H1 (cell line): Measurements from ENCODE around the gene RNF39. TPM values are rescaled to one million over a fixed set of nuclear protein-coding genes. Genes with fewer than 3 reads are reported as not detected.

Source experiments
- CREB1 ChIP-seq: IDR thresholded peaks from 2 replicates; pipeline ENCODE4 v1.6.1; 2012; ENCODE audit warnings: inconsistent platforms
- EGR1 ChIP-seq: IDR thresholded peaks from 2 replicates; pipeline ENCODE4 v1.6.1; 2011; ENCODE audit warnings: low read depth, low read length, borderline replicate concordance
- FOSL1 ChIP-seq: IDR thresholded peaks from 2 replicates; pipeline ENCODE4 v1.6.1; 2011; ENCODE audit warnings: mild to moderate bottlenecking, low read depth, low read length, moderate library complexity; ENCODE audit not compliant: insufficient read depth
- HDAC2 ChIP-seq, 2 experiments: fragments of 300-600 bp in 1 of 2; sonication (generic) in 1 of 2; IDR thresholded peaks; 2 replicates each; pipeline ENCODE4 v1.6.1; 2011 to 2012; ENCODE audit warnings: low read depth in 2 of 2, low read length in 2 of 2, mild to moderate bottlenecking in 2 of 2, moderate library complexity in 2 of 2, borderline replicate concordance in 1 of 2, inconsistent platforms in 1 of 2
- KDM4A ChIP-seq: IDR thresholded peaks from one replicate; pipeline ENCODE4 v1.7.1; 2012; ENCODE audit warnings: low read depth, mild to moderate bottlenecking, moderate library complexity, low read length, inconsistent platforms; ENCODE audit not compliant: severe bottlenecking
- polyA plus RNA-seq, 7 experiments: library from polyadenylated mRNA; depleted of rRNA in 3 of 7; stranded (reverse) in 5 of 7; unstranded in 2 of 7; fragments of >200 nt in 5 of 7; fragments of 200-250 nt in 2 of 7; gene quantifications; 1 replicate in 5 of 7; 2 replicates in 1 of 7; 4 replicates in 1 of 7; pipeline versions ENCODE4 v1.2.1 to v1.2.3, GENCODE V29; 2011 to 2013; ENCODE audit warnings: missing spikeins in 2 of 7, mixed read lengths in 2 of 7
- total RNA-seq: library from RNA; stranded (reverse); fragmentation: NEBNext Ultra II Directional; extraction: Animal tissue kit (Norgen Biotek cat#: 25700); gene quantifications from 2 replicates; pipeline ENCODE4 v1.2.1, GENCODE V29; 2021
- TF ChIP-seq, protein P1 (sequence below), 3 experiments: IDR thresholded peaks; 1 replicate in 2 of 3; 2 replicates in 1 of 3; pipeline versions ENCODE4 v1.5.1 to v1.6.1; 2011; ENCODE audit warnings: low read length in 3 of 3, mild to moderate bottlenecking in 3 of 3, inconsistent platforms in 2 of 3, low read depth in 1 of 3, moderate library complexity in 1 of 3; ENCODE audit not compliant: insufficient read depth in 1 of 3; ENCODE audit errors: control extremely low read depth in 1 of 3
- TF ChIP-seq, protein P2 (sequence below): fragments of 300-600 bp; sonication (generic); IDR thresholded peaks from 2 replicates; pipeline ENCODE4 v1.7.1; 2012; ENCODE audit warnings: low read length, moderate library complexity, mild to moderate bottlenecking, inconsistent platforms; ENCODE audit not compliant: insufficient replicate concordance

The RNF39 gene
- total and polyA plus RNA-seq, 2 of the 8 experiments (the other 6 are each of a cell fraction or from before 2014, with no cell fraction given): 1.4 to 2.3 TPM

DNA sequence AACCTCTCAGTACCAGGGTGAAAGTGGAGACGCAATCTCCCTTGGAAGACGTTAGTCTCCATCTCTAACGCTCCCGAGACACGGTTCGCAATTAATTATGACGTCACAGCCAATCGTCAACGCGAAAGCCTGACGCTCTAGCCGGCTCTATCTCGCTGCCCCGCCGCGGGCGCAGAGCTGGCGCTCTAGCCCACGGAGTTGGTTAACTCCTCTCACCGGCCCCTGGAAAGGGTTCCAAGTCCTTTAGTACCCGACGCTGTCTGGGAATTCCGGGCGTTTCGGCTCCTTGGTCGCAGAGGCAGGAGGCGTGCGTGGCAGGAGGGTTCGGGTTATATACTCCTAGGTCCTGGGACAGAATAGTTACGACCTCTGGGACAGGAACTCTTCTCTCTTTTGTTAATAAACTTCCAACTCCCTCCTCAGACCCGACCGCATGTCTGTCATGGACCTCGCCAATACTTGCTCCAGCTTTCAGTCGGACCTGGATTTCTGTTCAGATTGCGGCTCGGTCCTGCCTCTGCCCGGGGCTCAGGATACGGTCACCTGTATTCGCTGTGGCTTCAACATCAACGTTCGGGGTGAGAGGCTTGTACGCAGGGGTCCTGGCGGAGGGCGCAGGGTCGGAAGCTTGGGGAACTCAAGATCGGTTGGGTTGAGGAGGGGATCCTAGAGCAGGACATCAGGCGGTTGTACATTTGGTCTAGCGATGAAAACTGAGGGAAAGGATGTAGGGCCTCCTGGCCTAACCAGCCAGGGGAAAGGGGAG lies 14.3 kb downstream of the RNF39 start, which contains the start of gene POLR1H (continued):
- TF ChIP-seq, protein P1, sequence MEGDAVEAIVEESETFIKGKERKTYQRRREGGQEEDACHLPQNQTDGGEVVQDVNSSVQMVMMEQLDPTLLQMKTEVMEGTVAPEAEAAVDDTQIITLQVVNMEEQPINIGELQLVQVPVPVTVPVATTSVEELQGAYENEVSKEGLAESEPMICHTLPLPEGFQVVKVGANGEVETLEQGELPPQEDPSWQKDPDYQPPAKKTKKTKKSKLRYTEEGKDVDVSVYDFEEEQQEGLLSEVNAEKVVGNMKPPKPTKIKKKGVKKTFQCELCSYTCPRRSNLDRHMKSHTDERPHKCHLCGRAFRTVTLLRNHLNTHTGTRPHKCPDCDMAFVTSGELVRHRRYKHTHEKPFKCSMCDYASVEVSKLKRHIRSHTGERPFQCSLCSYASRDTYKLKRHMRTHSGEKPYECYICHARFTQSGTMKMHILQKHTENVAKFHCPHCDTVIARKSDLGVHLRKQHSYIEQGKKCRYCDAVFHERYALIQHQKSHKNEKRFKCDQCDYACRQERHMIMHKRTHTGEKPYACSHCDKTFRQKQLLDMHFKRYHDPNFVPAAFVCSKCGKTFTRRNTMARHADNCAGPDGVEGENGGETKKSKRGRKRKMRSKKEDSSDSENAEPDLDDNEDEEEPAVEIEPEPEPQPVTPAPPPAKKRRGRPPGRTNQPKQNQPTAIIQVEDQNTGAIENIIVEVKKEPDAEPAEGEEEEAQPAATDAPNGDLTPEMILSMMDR (IDR thresholded peaks at IDR 0.05; ENCODE audit: control extremely low read depth in 1 of 3, insufficient read depth in 1 of 3, low read depth in 1 of 3, low read length in 3 of 3): no peak; a peak in 1 of 4 replicates
- TF ChIP-seq EGR1 (peak; percentile 90), HDAC2 (IDR thresholded peaks at IDR 0.05; ENCODE audit: borderline replicate concordance in 1 of 2, low read depth in 2 of 2, low read length in 2 of 2) (peak in 1 of 2 experiments; percentile 64; a peak in 2 of 4 replicates), FOSL1 (no peak), KDM4A (peak; percentile 76), CREB1 (peak; percentile 98)
- TF ChIP-seq, protein P2, sequence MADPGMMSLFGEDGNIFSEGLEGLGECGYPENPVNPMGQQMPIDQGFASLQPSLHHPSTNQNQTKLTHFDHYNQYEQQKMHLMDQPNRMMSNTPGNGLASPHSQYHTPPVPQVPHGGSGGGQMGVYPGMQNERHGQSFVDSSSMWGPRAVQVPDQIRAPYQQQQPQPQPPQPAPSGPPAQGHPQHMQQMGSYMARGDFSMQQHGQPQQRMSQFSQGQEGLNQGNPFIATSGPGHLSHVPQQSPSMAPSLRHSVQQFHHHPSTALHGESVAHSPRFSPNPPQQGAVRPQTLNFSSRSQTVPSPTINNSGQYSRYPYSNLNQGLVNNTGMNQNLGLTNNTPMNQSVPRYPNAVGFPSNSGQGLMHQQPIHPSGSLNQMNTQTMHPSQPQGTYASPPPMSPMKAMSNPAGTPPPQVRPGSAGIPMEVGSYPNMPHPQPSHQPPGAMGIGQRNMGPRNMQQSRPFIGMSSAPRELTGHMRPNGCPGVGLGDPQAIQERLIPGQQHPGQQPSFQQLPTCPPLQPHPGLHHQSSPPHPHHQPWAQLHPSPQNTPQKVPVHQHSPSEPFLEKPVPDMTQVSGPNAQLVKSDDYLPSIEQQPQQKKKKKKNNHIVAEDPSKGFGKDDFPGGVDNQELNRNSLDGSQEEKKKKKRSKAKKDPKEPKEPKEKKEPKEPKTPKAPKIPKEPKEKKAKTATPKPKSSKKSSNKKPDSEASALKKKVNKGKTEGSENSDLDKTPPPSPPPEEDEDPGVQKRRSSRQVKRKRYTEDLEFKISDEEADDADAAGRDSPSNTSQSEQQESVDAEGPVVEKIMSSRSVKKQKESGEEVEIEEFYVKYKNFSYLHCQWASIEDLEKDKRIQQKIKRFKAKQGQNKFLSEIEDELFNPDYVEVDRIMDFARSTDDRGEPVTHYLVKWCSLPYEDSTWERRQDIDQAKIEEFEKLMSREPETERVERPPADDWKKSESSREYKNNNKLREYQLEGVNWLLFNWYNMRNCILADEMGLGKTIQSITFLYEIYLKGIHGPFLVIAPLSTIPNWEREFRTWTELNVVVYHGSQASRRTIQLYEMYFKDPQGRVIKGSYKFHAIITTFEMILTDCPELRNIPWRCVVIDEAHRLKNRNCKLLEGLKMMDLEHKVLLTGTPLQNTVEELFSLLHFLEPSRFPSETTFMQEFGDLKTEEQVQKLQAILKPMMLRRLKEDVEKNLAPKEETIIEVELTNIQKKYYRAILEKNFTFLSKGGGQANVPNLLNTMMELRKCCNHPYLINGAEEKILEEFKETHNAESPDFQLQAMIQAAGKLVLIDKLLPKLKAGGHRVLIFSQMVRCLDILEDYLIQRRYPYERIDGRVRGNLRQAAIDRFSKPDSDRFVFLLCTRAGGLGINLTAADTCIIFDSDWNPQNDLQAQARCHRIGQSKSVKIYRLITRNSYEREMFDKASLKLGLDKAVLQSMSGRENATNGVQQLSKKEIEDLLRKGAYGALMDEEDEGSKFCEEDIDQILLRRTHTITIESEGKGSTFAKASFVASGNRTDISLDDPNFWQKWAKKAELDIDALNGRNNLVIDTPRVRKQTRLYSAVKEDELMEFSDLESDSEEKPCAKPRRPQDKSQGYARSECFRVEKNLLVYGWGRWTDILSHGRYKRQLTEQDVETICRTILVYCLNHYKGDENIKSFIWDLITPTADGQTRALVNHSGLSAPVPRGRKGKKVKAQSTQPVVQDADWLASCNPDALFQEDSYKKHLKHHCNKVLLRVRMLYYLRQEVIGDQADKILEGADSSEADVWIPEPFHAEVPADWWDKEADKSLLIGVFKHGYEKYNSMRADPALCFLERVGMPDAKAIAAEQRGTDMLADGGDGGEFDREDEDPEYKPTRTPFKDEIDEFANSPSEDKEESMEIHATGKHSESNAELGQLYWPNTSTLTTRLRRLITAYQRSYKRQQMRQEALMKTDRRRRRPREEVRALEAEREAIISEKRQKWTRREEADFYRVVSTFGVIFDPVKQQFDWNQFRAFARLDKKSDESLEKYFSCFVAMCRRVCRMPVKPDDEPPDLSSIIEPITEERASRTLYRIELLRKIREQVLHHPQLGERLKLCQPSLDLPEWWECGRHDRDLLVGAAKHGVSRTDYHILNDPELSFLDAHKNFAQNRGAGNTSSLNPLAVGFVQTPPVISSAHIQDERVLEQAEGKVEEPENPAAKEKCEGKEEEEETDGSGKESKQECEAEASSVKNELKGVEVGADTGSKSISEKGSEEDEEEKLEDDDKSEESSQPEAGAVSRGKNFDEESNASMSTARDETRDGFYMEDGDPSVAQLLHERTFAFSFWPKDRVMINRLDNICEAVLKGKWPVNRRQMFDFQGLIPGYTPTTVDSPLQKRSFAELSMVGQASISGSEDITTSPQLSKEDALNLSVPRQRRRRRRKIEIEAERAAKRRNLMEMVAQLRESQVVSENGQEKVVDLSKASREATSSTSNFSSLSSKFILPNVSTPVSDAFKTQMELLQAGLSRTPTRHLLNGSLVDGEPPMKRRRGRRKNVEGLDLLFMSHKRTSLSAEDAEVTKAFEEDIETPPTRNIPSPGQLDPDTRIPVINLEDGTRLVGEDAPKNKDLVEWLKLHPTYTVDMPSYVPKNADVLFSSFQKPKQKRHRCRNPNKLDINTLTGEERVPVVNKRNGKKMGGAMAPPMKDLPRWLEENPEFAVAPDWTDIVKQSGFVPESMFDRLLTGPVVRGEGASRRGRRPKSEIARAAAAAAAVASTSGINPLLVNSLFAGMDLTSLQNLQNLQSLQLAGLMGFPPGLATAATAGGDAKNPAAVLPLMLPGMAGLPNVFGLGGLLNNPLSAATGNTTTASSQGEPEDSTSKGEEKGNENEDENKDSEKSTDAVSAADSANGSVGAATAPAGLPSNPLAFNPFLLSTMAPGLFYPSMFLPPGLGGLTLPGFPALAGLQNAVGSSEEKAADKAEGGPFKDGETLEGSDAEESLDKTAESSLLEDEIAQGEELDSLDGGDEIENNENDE: no peak
